GM19025 (cell line): Measurements from ENCODE around the gene NUFIP2.
"Not testable (repeated sequence)": the region's sequence is repeated elsewhere in the genome, so short reads cannot be mapped to it uniquely, and the experiment has no call there.

Experiments
- ATAC-seq: cut with Tn5 transposase; IDR thresholded peaks from one replicate; pipeline ENCODE4 v1.9.1; 2021; ENCODE audit warnings: mild to moderate bottlenecking, low read depth, moderate library complexity; ENCODE audit not compliant: unreplicated experiment

NUFIP2 gene

GRCh38 chr17:29240968-29241963, 52.7 kb downstream of the NUFIP2 start:
- no peak for ATAC-seq

- no peak for ATAC-seq
These were observed 53.5 kb downstream of the NUFIP2 start for GRCh38 chr17:29240477-29240876.

- ATAC-seq = no peak
These were observed 55.7 kb downstream of the NUFIP2 start for GRCh38 chr17:29238133-29238850.

GRCh38 chr17:29237476-29238132, 56.3 kb downstream of the NUFIP2 start:
- ATAC-seq = no peak

- ATAC-seq = no peak
These were observed 58.0 kb downstream of the NUFIP2 start for GRCh38 chr17:29235904-29236303.

GRCh38 chr17:29234972-29235371, 59.0 kb downstream of the NUFIP2 start:
- not testable (repeated sequence) for ATAC-seq

GRCh38 chr17:29233301-29233700, 60.6 kb downstream of the NUFIP2 start:
- no peak for ATAC-seq

- no peak for ATAC-seq
These were observed 68.6 kb downstream of the NUFIP2 start for GRCh38 chr17:29225396-29225795.

GRCh38 chr17:29221338-29221737, 72.6 kb downstream of the NUFIP2 start:
- ATAC-seq = not testable (repeated sequence)

- no peak for ATAC-seq
These were observed 74.4 kb downstream of the NUFIP2 start for GRCh38 chr17:29219378-29220047.

GRCh38 chr17:29216856-29217255, 77.1 kb downstream of the NUFIP2 start:
- ATAC-seq = no peak

GRCh38 chr17:29216181-29216580, 77.8 kb downstream of the NUFIP2 start:
- no peak for ATAC-seq

GRCh38 chr17:29215717-29216116, 78.2 kb downstream of the NUFIP2 start:
- ATAC-seq = no peak

GRCh38 chr17:29215174-29215573, 78.8 kb downstream of the NUFIP2 start:
- ATAC-seq = no peak

GRCh38 chr17:29214215-29215146, 79.5 kb downstream of the NUFIP2 start:
- ATAC-seq = no peak

- ATAC-seq = no peak
These were observed 81.2 kb downstream of the NUFIP2 start for GRCh38 chr17:29212681-29213121.

GRCh38 chr17:29212094-29212631, 81.8 kb downstream of the NUFIP2 start:
- no peak for ATAC-seq

GRCh38 chr17:29210879-29211278, 83.1 kb downstream of the NUFIP2 start:
- no peak for ATAC-seq

- no peak for ATAC-seq
These were observed 84.9 kb downstream of the NUFIP2 start for GRCh38 chr17:29209073-29209472.
